ENCODE measurements around the gene NSMCE1. TPM values are rescaled to one million over a fixed set of nuclear protein-coding genes. Genes with fewer than 3 reads are reported as not detected.
"Not testable (repeated sequence)": the region's sequence is repeated elsewhere in the genome, so short reads cannot be mapped to it uniquely, and the experiment has no call there.

NSMCE1 gene
- total RNA-seq, 1 experiment from 2014 or later: 37.0 TPM

GRCh38 chr16:27267037-27267677 lies 1.4 kb downstream of the NSMCE1 start:
- Histone ChIP-seq H3K4me1 (peaks cover 18% of the 10 kb centered on the region), H3K27me3 (replicated peaks; ENCODE audit: control insufficient read depth, insufficient read depth, low read length) (no peaks in the 10 kb centered on the region), H3K9me3 (no peaks in the 10 kb centered on the region), H3K36me3 (ENCODE audit: control insufficient read depth, insufficient read depth, low read length) (no peaks in the 10 kb centered on the region), H3K4me3 (ENCODE audit: low read depth, low read length) (no peak overlapping the region)
- Mint-ChIP-seq H3K9me3 (ENCODE audit: unreplicated experiment) (peaks cover 9% of the 10 kb centered on the region), H3K27me3 (ENCODE audit: insufficient read depth, unreplicated experiment) (no peaks in the 10 kb centered on the region), H3K4me3 (ENCODE audit: unreplicated experiment) (no peak overlapping the region), H3K36me3 (ENCODE audit: insufficient read depth, unreplicated experiment) (peaks cover 11% of the 10 kb centered on the region), H3K27ac (ENCODE audit: unreplicated experiment) (no peak overlapping the region), H3K4me1 (ENCODE audit: low read depth, unreplicated experiment) (peaks cover 25% of the 10 kb centered on the region)
- no peak for DNase-seq
- ChIA-PET POLR2A (no interaction called here), CTCF (interaction anchor here (0.6 kb wide), 1 partner anchor 157 kb away, joined by 4 read pairs; no protein-coding TSS in a partner anchor)
- no peak for TF ChIP-seq CTCF (IDR thresholded peaks at IDR 0.05; ENCODE audit: insufficient read depth in 1 of 2, low read depth in 1 of 2, low read length in 1 of 2, severe bottlenecking in 1 of 2, unreplicated experiment in 1 of 2)
- BruUV-seq (replicated peaks): no TSS peak
- intact Hi-C loops (cut with micrococcal nuclease; ENCODE audit: unreplicated experiment): no loop called here

GRCh38 chr16:27265982-27266381 lies 2.6 kb downstream of the NSMCE1 start:
- peaks cover 12% of the 10 kb centered on the region for H3K4me1 ChIP-seq
- intact Hi-C loops (cut with micrococcal nuclease; ENCODE audit: unreplicated experiment): no loop called here
- no peak overlapping the region for H3K4me3 ChIP-seq (ENCODE audit: low read depth, low read length)
- no peak for TF ChIP-seq CTCF (IDR thresholded peaks at IDR 0.05; ENCODE audit: insufficient read depth in 1 of 2, low read depth in 1 of 2, low read length in 1 of 2, severe bottlenecking in 1 of 2, unreplicated experiment in 1 of 2)
- Mint-ChIP-seq H3K27me3 (ENCODE audit: insufficient read depth, unreplicated experiment) (no peaks in the 10 kb centered on the region), H3K27ac (ENCODE audit: unreplicated experiment) (no peak overlapping the region), H3K4me1 (ENCODE audit: low read depth, unreplicated experiment) (peaks cover 19% of the 10 kb centered on the region), H3K4me3 (ENCODE audit: unreplicated experiment) (no peak overlapping the region), H3K9me3 (ENCODE audit: unreplicated experiment) (no peaks in the 10 kb centered on the region), H3K36me3 (ENCODE audit: insufficient read depth, unreplicated experiment) (peaks cover 6% of the 10 kb centered on the region)
- BruUV-seq (replicated peaks): no TSS peak
- no peaks in the 10 kb centered on the region for H3K27me3 ChIP-seq (replicated peaks; ENCODE audit: control insufficient read depth, insufficient read depth, low read length)
- no peaks in the 10 kb centered on the region for H3K36me3 ChIP-seq (ENCODE audit: control insufficient read depth, insufficient read depth, low read length)
- ChIA-PET POLR2A (no interaction called here), CTCF (no interaction called here)
- no peaks in the 10 kb centered on the region for H3K9me3 ChIP-seq
- DNase-seq: no peak

GRCh38 chr16:27264151-27264550 lies 4.4 kb downstream of the NSMCE1 start:
- Histone ChIP-seq H3K4me1 (peaks cover 12% of the 10 kb centered on the region), H3K9me3 (no peaks in the 10 kb centered on the region), H3K36me3 (ENCODE audit: control insufficient read depth, insufficient read depth, low read length) (no peaks in the 10 kb centered on the region), H3K27me3 (replicated peaks; ENCODE audit: control insufficient read depth, insufficient read depth, low read length) (no peaks in the 10 kb centered on the region), H3K4me3 (ENCODE audit: low read depth, low read length) (no peak overlapping the region)
- BruUV-seq (replicated peaks): no TSS peak
- intact Hi-C loops (cut with micrococcal nuclease; ENCODE audit: unreplicated experiment): no loop called here
- H3K27me3 Mint-ChIP-seq (ENCODE audit: insufficient read depth, unreplicated experiment): no peaks in the 10 kb centered on the region
- CTCF ChIA-PET: interaction anchor here (0.9 kb wide), 1 partner anchor 104 kb away, joined by 3 read pairs; no protein-coding TSS in a partner anchor
- no peaks in the 10 kb centered on the region for H3K9me3 Mint-ChIP-seq (ENCODE audit: unreplicated experiment)
- peak; percentile 47 to 53 for DNase-seq
- peaks cover 22% of the 10 kb centered on the region for H3K4me1 Mint-ChIP-seq (ENCODE audit: low read depth, unreplicated experiment)
- peaks cover 6% of the 10 kb centered on the region for H3K36me3 Mint-ChIP-seq (ENCODE audit: insufficient read depth, unreplicated experiment)
- H3K27ac Mint-ChIP-seq (ENCODE audit: unreplicated experiment): peak overlapping the region; percentile 29
- TF ChIP-seq CTCF (IDR thresholded peaks at IDR 0.05; ENCODE audit: insufficient read depth in 1 of 2, low read depth in 1 of 2, low read length in 1 of 2, severe bottlenecking in 1 of 2, unreplicated experiment in 1 of 2): no peak
- POLR2A ChIA-PET: no interaction called here
- peak overlapping the region; percentile 47 for H3K4me3 Mint-ChIP-seq (ENCODE audit: unreplicated experiment)

GRCh38 chr16:27262904-27263423 lies 5.6 kb downstream of the NSMCE1 start:
- CTCF ChIA-PET; POLR2A ChIA-PET; DNase-seq; H3K27ac Mint-ChIP-seq (ENCODE audit: unreplicated experiment); intact Hi-C loops (cut with micrococcal nuclease; ENCODE audit: unreplicated experiment); H3K4me3 ChIP-seq (ENCODE audit: low read depth, low read length); H3K9me3 ChIP-seq; H3K27me3 Mint-ChIP-seq (ENCODE audit: insufficient read depth, unreplicated experiment); H3K27me3 ChIP-seq (replicated peaks; ENCODE audit: control insufficient read depth, insufficient read depth, low read length); H3K4me3 Mint-ChIP-seq (ENCODE audit: unreplicated experiment); H3K9me3 Mint-ChIP-seq (ENCODE audit: unreplicated experiment); H3K36me3 ChIP-seq (ENCODE audit: control insufficient read depth, insufficient read depth, low read length); H3K36me3 Mint-ChIP-seq (ENCODE audit: insufficient read depth, unreplicated experiment); BruUV-seq (replicated peaks): not testable (repeated sequence)
- peaks cover 31% of the 10 kb centered on the region for H3K4me1 Mint-ChIP-seq (ENCODE audit: low read depth, unreplicated experiment)
- peaks cover 12% of the 10 kb centered on the region for H3K4me1 ChIP-seq

All from Caco-2 (cell line).